ENCODE results near the gene TTC39A.

TTC39A gene

DNA sequence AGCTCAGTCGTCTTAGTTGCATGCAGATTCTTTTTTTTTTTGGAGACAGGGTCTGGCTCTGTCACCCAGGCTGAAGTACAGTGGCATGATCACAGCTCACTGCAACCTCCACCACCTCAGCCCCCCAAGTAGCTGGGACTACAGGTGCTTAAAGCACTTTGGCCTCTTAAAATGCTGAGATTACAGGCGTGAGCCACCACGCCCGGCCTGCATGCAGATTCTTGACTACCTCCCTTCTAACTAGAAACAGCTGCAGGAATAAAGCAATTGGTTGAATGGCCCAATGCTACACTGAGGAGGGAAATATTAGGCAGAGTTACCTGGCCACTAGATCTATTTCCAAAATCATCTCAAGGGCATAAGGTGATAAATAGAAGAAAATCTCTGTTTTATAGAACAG is 29.5 kb upstream of the TTC39A start:
- TF ChIP-seq, protein P1, sequence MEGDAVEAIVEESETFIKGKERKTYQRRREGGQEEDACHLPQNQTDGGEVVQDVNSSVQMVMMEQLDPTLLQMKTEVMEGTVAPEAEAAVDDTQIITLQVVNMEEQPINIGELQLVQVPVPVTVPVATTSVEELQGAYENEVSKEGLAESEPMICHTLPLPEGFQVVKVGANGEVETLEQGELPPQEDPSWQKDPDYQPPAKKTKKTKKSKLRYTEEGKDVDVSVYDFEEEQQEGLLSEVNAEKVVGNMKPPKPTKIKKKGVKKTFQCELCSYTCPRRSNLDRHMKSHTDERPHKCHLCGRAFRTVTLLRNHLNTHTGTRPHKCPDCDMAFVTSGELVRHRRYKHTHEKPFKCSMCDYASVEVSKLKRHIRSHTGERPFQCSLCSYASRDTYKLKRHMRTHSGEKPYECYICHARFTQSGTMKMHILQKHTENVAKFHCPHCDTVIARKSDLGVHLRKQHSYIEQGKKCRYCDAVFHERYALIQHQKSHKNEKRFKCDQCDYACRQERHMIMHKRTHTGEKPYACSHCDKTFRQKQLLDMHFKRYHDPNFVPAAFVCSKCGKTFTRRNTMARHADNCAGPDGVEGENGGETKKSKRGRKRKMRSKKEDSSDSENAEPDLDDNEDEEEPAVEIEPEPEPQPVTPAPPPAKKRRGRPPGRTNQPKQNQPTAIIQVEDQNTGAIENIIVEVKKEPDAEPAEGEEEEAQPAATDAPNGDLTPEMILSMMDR (IDR thresholded peaks at IDR 0.05; ENCODE audit: low read depth, low read length), result no peak
- no peak overlapping the region for H3K4me3 ChIP-seq (replicated peaks in 1 of 2; ENCODE audit: low read depth in 2 of 2, low read length in 2 of 2)
- no peak for DNase-seq (ENCODE audit: low read depth in 2 of 2)

DNA sequence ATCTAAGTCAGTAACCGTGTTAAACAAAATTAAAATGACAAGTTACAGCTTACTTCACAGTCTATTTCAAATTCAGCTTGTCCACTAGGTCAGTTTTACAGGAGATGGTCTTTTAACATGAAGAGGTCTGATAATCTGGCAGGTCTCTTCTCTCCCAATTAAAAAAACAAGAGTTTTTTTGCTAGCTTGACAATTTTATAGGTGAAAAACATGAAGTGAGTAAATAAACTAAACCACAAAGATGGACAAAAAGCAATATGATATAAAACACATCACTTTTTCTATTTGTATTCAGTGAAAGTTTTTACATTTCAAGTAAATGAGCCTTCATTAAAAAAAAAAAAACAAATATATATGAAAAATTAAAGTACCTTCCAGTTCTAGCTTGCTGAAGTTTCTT is 25.0 kb upstream of the TTC39A start:
- H3K4me3 ChIP-seq (replicated peaks in 1 of 2; ENCODE audit: low read depth in 2 of 2, low read length in 2 of 2), result no peak overlapping the region
- TF ChIP-seq, protein P1 (IDR thresholded peaks at IDR 0.05; ENCODE audit: low read depth, low read length), result no peak
- no peak for DNase-seq (ENCODE audit: low read depth in 2 of 2)

GRCh38 chr1:51354416-51354815 is 24.1 kb upstream of the TTC39A start:
- H3K4me3 ChIP-seq (replicated peaks in 1 of 2; ENCODE audit: low read depth in 2 of 2, low read length in 2 of 2), result no peak overlapping the region
- DNase-seq (ENCODE audit: low read depth in 2 of 2), result no peak
- TF ChIP-seq, protein P1 (IDR thresholded peaks at IDR 0.05; ENCODE audit: low read depth, low read length), result no peak

DNA sequence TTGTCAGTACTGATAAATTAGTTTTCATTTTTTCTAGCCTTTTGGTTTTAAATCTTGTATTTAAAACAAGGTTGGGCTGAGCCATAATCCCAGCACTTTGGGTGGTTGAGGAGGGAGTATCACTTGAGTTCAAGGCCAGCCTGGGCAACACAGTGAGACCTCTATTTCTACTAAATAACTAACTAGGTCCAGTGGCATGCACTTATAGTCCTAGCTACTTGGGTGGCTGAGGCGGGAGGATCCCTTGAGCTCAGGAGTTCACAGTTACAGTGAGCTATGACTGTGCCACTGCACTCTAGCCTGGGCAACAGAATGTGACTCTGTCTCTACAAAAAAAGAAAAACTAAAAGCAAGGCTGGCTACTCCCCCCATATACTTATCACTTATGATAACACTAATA is 21.5 kb upstream of the TTC39A start:
- no peak for DNase-seq (ENCODE audit: low read depth in 2 of 2)
- no peak overlapping the region for H3K4me3 ChIP-seq (replicated peaks in 1 of 2; ENCODE audit: low read depth in 2 of 2, low read length in 2 of 2)
- TF ChIP-seq, protein P1 (IDR thresholded peaks at IDR 0.05; ENCODE audit: low read depth, low read length), result no peak

- TF ChIP-seq, protein P1 (IDR thresholded peaks at IDR 0.05; ENCODE audit: low read depth, low read length), result no peak
- no peak overlapping the region for H3K4me3 ChIP-seq (replicated peaks in 1 of 2; ENCODE audit: low read depth in 2 of 2, low read length in 2 of 2)
- no peak for DNase-seq (ENCODE audit: low read depth in 2 of 2)
Observed at GRCh38 chr1:51349862-51350261, 19.5 kb upstream of the TTC39A start.

- TF ChIP-seq, protein P1 (IDR thresholded peaks at IDR 0.05; ENCODE audit: low read depth, low read length), result no peak
- DNase-seq (ENCODE audit: low read depth in 2 of 2), result no peak
- H3K4me3 ChIP-seq (replicated peaks in 1 of 2; ENCODE audit: low read depth in 2 of 2, low read length in 2 of 2), result no peak overlapping the region
Observed at GRCh38 chr1:51348147-51348527, 17.8 kb upstream of the TTC39A start.

GRCh38 chr1:51347398-51348146 is 17.2 kb upstream of the TTC39A start:
- no peak for DNase-seq (ENCODE audit: low read depth in 2 of 2)
- TF ChIP-seq, protein P1 (IDR thresholded peaks at IDR 0.05; ENCODE audit: low read depth, low read length), result no peak
- no peak overlapping the region for H3K4me3 ChIP-seq (replicated peaks in 1 of 2; ENCODE audit: low read depth in 2 of 2, low read length in 2 of 2)

Measured in cardiac fibroblast (primary cell).